HG02571 (cell line): Measurements from ENCODE around the gene MTLN.
"Not testable (repeated sequence)": the region's sequence is repeated elsewhere in the genome, so short reads cannot be mapped to it uniquely, and the experiment has no call there.

Experiments used
- ATAC-seq: cut with Tn5 transposase; IDR thresholded peaks from one replicate; pipeline ENCODE4 v1.9.1; 2021; ENCODE audit warnings: mild to moderate bottlenecking, moderate library complexity; ENCODE audit not compliant: unreplicated experiment

The MTLN gene

DNA sequence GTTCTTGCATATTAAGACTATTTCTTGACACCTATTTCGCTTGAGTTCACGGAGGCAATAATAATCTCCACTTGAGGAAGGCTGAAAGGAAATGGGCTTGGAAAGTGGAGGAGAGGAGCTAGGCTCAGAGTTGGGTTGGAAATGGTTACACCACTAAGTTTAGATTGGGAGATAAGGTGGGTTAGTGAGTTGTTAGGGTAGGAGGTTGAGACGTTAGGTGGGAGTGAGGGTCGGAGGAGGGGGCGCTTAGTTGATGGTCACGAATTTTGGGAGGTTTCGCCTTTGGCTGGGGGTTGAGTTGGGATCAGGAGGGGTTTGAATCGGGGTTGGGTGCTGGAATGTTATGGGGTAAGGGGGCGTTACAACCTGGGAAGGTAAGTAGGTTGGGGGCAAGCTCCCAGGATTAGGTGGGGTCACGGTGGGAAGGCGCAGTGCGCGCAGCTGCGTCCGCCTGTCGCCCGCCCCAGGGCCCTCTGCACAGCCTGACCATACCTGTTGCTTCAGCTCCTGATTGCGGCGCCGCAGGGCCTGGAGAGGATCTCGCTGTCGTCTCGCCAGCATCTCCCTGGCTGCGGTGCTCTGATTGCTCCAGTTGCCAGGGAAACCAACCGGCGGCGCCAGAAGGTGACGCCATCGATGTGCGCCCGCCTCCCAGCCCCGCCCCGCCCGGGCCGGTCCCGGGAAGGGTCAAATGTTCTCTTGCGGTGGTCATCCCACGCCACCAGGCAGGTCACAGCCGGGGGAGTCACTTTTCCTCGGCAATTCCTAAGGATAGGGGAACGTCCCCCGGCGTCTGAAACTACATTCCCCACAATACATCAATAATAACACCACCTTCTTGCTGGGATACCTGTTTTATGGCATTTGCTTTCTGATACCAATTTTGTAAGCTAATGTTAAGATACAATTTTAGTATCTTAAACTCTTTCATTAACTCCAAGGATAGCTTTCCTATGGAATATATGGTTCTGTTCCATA lies 7.7 kb downstream of the MTLN start, which contains the start of gene NPHP1:
NPHP1 (minus strand) TSS at position 606 of the 978 bp plus-strand sequence; CDS start at position 561, 45 bp downstream.
- ATAC-seq: peak; percentile 98

GRCh38 chr2:110198016-110198415 lies 14.3 kb downstream of the MTLN start:
- no peak for ATAC-seq

- no peak for ATAC-seq
Observed at GRCh38 chr2:110197452-110197851, 14.9 kb downstream of the MTLN start.

- not testable (repeated sequence) for ATAC-seq
Observed at GRCh38 chr2:110190169-110190568, 22.2 kb downstream of the MTLN start.

GRCh38 chr2:110182449-110182848 lies 29.9 kb downstream of the MTLN start:
- no peak for ATAC-seq

GRCh38 chr2:110180036-110180435 lies 32.3 kb downstream of the MTLN start:
- ATAC-seq: no peak

DNA sequence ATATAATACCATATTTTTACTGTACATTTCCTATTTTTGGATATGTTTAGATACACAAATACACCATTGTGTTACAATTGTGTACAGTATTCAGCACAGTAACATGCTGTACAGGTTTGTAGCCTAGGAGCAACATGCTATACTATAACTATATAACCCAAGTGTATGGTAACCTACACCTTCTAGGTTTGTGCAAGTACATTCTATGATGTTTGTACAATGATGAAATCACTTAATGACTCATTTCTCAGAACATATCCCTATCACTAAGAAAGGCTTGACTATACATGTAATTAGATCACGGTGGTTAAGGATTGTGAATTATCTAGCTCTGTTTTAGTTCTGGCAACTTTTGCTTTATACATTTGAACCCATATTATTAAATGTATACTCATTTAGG lies 38.8 kb downstream of the MTLN start:
- ATAC-seq: no peak

GRCh38 chr2:110172506-110172905 lies 39.8 kb downstream of the MTLN start:
- no peak for ATAC-seq

GRCh38 chr2:110170102-110170501 lies 42.2 kb downstream of the MTLN start:
- ATAC-seq: no peak

GRCh38 chr2:110167326-110168000 lies 44.9 kb downstream of the MTLN start:
- no peak for ATAC-seq

- no peak for ATAC-seq
Observed at GRCh38 chr2:110166266-110166665, 46.1 kb downstream of the MTLN start.
